Activated naive CD4-positive, alpha-beta T cell treated with anti-CD3 and anti-CD28 coated beads for 36 hours (primary cell): ENCODE results near the gene TNRC6C. TPM values are rescaled to one million over a fixed set of nuclear protein-coding genes. Genes with fewer than 3 reads are reported as not detected.

Source experiments
- CTCF ChIA-PET: fragments of 350-600 bp; sonication (Branson Sonifier 250); formaldehyde crosslinking; loops from one replicate; lab custom pipeline; 2021; ENCODE audit warnings: antibody characterized with exemption; lab: Charles Lee
- DNase-seq: peaks from one replicate; pipeline ENCODE4 v3.0.0-alpha.2; 2020
- H3K27ac Mint-ChIP-seq: one replicate; pipeline ENCODE4 v1.8.0; 2021; ENCODE audit warnings: mild to moderate bottlenecking, mixed read lengths
- H3K27me3 Mint-ChIP-seq: one replicate; pipeline ENCODE4 v1.8.0; 2021; ENCODE audit warnings: low read depth, mixed read lengths
- H3K36me3 Mint-ChIP-seq: one replicate; pipeline ENCODE4 v1.8.0; 2021; ENCODE audit warnings: low read depth, mixed read lengths
- H3K4me1 Mint-ChIP-seq: one replicate; pipeline ENCODE4 v1.8.0; 2021; ENCODE audit warnings: low read depth, mixed read lengths
- H3K4me3 Mint-ChIP-seq: one replicate; pipeline ENCODE4 v1.8.0; 2021; ENCODE audit warnings: mild to moderate bottlenecking, moderate library complexity, mixed read lengths
- H3K9me3 Mint-ChIP-seq: one replicate; pipeline ENCODE4 v1.8.0; 2021; ENCODE audit warnings: mixed read lengths
- intact Hi-C: fragments of 100-400 bp; cut with micrococcal nuclease; formaldehyde crosslinking; loops from one replicate; pipeline ENCODE4 v1.15.1; 2023
- total RNA-seq, 2 experiments: library from RNA; stranded (reverse); gene quantifications; one replicate each; pipeline ENCODE4 v1.2.3, GENCODE V29; 2021

TNRC6C gene
- total RNA-seq, 2 experiments from 2014 or later: 11.4 to 12.8 TPM

DNA sequence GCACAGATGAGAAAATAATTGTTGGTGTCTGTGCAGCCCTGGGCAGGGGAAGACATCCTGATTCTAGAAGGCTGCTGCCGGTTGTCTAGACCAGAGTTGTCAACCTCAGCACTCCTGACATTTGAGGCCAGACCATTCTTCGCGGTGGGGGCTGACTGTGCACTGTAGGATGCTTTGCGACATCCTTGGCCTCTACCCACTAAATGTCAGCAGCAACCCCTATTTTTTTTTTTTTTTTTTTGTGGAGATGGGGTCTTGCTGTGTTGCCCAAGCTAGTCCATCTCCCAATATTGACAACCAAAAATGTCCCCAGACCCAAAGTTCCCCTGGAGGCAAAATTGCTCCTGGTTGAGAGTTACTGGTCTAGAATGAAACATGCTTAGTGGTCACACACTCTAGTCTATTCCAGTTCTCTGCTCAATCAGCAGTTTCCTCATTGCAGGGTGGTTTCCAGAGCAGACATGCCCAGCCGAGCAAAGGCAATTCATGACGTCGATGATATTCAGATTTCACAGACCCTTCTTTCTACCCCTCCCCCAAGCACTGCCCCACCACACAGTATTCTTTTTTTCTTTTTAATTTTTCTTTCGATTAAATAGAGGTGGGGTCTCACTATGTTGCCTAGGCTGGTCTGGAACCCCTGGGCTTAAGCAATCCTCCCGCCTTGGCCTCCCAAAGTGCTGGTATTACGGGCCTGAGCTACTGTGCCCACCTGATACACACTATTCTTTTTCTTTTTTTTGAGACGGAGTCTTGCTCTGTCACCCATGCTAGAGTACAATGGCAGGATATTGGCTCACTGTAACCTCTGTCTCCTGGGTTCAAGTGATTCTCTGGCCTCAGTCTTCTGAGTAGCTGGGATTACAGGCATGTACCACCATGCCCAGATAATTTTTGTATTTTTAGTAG, 196.7 kb downstream of the TNRC6C start:
- no peak for DNase-seq
- no peaks in the 10 kb centered on the region for H3K9me3 Mint-ChIP-seq
- no peak overlapping the region for H3K27ac Mint-ChIP-seq
- no peak overlapping the region for H3K4me3 Mint-ChIP-seq
- no peaks in the 10 kb centered on the region for H3K36me3 Mint-ChIP-seq
- intact Hi-C loops: no loop called here
- no peaks in the 10 kb centered on the region for H3K27me3 Mint-ChIP-seq
- CTCF ChIA-PET: no interaction called here
- H3K4me1 Mint-ChIP-seq: peaks cover 8% of the 10 kb centered on the region

Other genes starting within 250 kb of the TNRC6C start
- 10 to 100 TPM; 79.0 to 85.6 TPM for gene TMC6, start 170.1 kb downstream of the TNRC6C start, total RNA-seq
- gene TMC8, start 172.1 kb downstream of the TNRC6C start, total RNA-seq: 100 to 1,000 TPM; 105 to 110 TPM
- not detected for gene C17orf99, start 187.7 kb downstream of the TNRC6C start, total RNA-seq
- 100 to 1,000 TPM in 1 of 2 experiments, 10 to 100 TPM in 1; 96.3 to 103 TPM for gene SYNGR2, start 209.9 kb downstream of the TNRC6C start, total RNA-seq
- gene TK1, start 228.3 kb downstream of the TNRC6C start, total RNA-seq: 100 to 1,000 TPM; 165 to 173 TPM
- 10 to 100 TPM; 13.6 to 13.7 TPM for gene AFMID, start 228.7 kb downstream of the TNRC6C start, total RNA-seq